GM18505 (cell line): Measurements from ENCODE around the gene MEG3.
"Not testable (repeated sequence)": the region's sequence is repeated elsewhere in the genome, so short reads cannot be mapped to it uniquely, and the experiment has no call there.

Experiments
- ATAC-seq: cut with Tn5 transposase; IDR thresholded peaks from one replicate; pipeline ENCODE4 v1.9.1; 2021; ENCODE audit not compliant: unreplicated experiment
- POLR2A ChIP-seq: IDR thresholded peaks from 4 replicates; pipeline ENCODE4 v1.6.1; 2011; ENCODE audit warnings: borderline replicate concordance; ENCODE audit not compliant: insufficient read depth, insufficient read length; ENCODE audit errors: extremely low read depth

MEG3 gene

DNA sequence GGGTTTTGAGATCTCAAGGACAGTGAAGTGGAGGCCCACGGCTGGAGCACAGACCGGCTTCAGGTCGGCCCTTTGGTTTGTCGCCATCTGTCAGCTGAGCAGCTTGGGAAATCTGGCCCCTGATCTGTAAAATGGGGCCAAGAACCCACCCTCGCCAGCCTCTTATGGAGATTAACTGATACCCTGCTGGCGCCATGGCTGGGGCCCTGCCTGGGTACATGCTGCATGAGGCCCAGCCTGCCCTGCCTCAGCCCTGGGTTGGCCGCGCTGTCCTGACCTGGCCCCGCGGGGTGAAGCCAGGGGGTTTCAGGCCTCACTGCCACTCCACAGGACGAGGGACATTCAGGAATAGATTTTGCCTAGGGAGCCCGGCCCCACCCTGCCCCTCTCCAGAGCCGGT, 33.9 kb upstream of the MEG3 start:
- ATAC-seq, result no peak
- TF ChIP-seq POLR2A, result no peak

DNA sequence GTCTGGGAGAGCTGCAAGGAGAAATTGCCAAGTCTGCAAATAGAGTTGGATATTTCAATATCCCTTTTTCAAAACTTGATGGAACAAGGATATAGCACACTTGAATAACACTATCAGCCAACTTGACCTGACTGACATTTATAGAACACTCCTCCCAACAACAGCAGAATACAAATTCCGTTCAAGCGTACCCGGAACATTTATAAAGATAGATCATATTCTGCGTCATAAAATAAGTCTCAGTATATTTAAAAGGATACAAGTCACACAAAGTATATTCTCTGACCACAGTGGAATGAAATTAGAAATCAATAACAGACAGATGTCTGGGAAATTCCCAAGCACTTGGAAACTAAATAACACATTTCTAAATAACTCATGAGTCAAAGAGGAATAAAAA, 29.0 kb upstream of the MEG3 start:
- TF ChIP-seq POLR2A, result no peak
- no peak for ATAC-seq

GRCh38 chr14:100800041-100800440, 25.9 kb upstream of the MEG3 start:
- TF ChIP-seq POLR2A, result no peak
- ATAC-seq, result no peak

DNA sequence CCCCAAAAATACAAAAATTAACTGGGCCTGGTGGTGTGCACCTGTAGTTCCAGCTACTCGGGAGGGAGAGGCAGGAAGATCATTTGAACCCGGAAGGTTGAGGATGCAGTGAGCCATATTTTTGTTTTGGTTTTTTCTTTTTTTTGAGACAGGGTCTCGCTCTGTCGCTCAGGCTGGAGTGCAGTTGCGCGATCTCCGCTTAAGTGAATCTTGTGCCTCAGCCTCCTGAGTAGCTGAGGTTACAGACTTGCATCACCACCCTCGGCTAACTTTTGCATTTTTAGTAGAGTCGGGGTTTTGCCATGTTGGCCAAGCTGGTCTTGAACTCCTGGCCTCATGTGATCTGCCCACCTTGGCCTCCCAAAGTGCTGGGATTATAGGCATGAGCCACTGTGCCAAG, 24.5 kb upstream of the MEG3 start:
- not testable (repeated sequence) for ATAC-seq

GRCh38 chr14:100802179-100802578, 23.7 kb upstream of the MEG3 start:
- no peak for ATAC-seq
- TF ChIP-seq POLR2A, result no peak

DNA sequence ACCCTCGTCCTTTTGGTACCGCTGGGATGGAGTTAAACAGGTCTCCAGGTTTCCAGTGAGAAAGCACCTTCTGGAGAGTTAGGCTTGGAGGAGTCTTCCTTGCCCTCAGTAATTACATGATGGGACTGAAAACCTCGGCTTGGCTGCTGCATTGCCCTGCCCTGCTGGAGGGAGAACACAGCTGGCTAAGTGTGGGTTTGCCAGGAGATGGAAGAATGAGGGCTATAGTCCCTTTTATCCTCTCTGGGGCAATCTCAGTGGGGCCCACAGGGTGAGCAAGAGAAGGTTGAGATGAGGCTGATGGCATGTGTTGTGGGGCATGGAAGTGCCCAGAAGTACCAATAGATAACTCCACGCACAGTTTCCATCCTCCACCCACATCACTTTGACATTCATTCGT, 23.2 kb upstream of the MEG3 start:
- no peak for TF ChIP-seq POLR2A
- ATAC-seq, result no peak

GRCh38 chr14:100803226-100803625, 22.7 kb upstream of the MEG3 start:
- TF ChIP-seq POLR2A, result no peak
- ATAC-seq, result no peak

DNA sequence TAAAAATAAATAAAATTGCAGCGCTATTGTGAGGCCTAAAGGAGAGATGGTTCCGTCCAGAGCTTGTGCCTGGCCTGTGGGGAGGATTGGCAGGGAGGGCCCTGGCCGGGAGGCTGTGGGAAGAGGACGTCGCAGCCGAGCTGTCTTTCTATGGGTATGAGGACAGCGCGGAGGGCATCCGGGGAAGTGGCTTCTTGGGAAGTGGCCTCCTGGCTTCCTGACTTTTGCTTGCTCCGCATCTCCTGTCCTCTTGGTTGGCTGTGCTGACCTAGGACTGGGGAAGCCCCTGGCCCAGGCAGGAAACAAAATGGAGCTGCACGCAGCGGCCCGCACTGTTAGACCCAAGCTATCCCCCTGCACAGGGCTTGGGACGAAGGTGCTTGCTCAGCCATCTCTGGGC, 22.2 kb upstream of the MEG3 start:
- no peak for TF ChIP-seq POLR2A
- ATAC-seq, result no peak

GRCh38 chr14:100804138-100804537, 21.8 kb upstream of the MEG3 start:
- TF ChIP-seq POLR2A, result no peak
- ATAC-seq, result no peak

DNA sequence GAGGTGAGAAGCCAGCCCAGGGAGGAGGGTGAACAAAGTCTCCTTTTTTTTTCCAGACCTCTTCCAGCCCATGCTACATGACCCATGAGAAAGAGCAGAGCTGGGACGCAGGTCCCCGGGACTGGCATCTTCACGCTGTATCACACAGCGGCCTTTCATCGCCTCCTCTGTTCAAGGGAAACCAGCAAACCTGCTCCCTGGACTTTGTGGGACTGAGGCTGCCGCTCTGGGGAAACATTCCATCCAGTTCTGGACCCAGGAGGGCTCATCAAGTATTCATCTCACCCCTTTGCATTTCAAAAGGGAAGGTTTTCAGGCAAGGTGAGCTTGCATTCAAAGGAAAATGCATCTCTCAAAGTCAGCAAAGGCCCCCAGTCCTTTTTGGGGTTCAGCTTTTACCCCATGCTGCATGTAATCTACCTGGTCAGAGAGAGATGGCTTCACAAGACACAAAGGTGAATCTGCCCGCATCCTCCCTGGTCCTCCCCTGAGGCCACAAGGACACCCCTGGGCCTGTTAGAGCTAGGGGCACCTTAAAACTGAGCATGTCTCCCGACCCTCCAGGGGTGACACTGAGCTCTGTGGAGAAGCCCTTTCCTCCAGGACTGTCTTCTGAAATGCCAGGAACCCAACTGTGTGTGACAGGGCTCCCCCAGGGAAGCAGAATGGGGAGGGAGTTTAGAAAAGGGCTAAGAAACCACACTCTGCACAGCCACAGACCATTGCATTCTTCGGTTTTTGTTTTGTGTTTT, 21.2 kb upstream of the MEG3 start:
- ATAC-seq, result no peak
- no peak for TF ChIP-seq POLR2A

- ATAC-seq, result no peak
- no peak for TF ChIP-seq POLR2A
Measured at GRCh38 chr14:100806386-100806785, 19.5 kb upstream of the MEG3 start.

DNA sequence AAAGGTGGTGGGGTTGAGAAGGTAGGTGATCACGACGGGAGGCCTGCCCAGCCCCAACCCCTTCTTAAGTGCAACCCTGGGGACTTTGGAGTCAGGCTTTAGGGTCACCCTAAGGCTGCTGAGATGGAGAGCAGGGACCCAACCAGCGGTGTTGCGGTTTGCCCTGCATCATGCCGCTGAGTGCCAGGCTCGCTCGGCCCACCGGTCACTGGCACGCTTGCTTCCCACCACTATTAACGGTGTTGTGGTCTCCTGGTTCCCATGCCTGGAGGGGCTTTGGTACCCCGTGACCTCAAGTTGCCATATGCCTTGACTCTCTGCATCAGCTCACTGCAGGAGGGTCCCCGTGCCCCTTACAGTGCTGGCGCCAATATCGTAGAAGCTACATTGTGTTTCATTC, 18.4 kb upstream of the MEG3 start:
- no peak for ATAC-seq
- no peak for TF ChIP-seq POLR2A

DNA sequence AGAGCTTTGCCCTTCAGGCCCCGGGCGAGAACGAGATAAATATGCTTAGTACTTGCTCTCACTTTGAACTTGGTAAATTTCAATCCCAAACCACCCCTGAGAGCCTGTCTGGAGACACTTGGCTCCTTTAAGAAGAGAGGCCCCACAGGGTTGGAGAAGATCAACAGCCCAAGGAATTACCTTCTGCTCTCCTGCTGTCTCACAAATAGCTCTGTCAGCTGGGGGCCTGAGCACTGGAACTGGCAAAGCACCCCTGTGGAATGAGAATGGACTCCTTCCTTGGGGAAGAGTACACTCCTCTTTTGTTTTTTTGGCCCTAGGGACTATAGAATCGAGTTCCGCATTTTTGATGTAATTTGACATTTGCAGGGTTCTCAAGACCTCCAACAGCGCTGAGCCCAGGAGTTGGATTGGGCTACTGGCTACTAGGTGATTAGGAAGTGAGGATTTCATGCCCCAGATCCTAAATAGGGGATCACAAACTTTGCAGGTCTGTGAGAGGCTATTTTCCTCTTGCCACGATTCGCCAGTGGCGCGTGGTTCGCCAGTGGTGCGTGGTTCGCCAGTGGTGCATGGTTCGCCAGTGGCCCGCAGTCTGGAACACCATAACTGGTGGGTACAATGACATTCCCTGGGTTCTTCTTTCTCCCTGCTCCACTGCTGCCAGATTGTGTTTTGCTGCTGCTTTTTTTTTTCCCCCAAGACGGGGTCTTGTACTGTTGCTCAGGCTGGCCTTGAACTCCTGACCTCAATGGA, 17.8 kb upstream of the MEG3 start:
- ATAC-seq, result no peak
- no peak for TF ChIP-seq POLR2A

GRCh38 chr14:100810435-100810834, 15.5 kb upstream of the MEG3 start:
- no peak for TF ChIP-seq POLR2A

More at GRCh38 chr14:100810435-100810834, 15.5 kb upstream of the MEG3 start:
- ATAC-seq, result no peak
